ENCODE measurements around the gene GAB1. TPM values are rescaled to one million over a fixed set of nuclear protein-coding genes. Genes with fewer than 3 reads are reported as not detected.

The GAB1 gene
- total and polyA plus RNA-seq, 2 of the 13 experiments (the other 11 are each of a cell fraction or from before 2014, with no cell fraction given) = 8.7 to 14.7 TPM

GRCh38 chr4:143400082-143400481 is 63.4 kb downstream of the GAB1 start (continued):
- no peak for TF ChIP-seq PAXIP1 (CRISPR knock-in tag; conservative IDR thresholded peaks at IDR 0.05)
- no peak for TF ChIP-seq ZNF784 (CRISPR knock-in tag; IDR thresholded peaks at IDR 0.05; ENCODE audit: borderline replicate concordance)

- Histone ChIP-seq H3K27me3 (ENCODE audit: control insufficient read depth in 1 of 2, insufficient read depth in 2 of 2, low read length in 2 of 2) (no peaks in the 10 kb centered on the region), H3K79me2 (ENCODE audit: insufficient read depth, low read length) (no peaks in the 10 kb centered on the region), H4K20me1 (ENCODE audit: insufficient read depth, low read length) (no peaks in the 10 kb centered on the region), H3K27ac (ENCODE audit: extremely low read length, insufficient read depth, low read length) (no peak overlapping the region), H3K4me1 (ENCODE audit: insufficient read depth, low read length) (peaks cover 13% of the 10 kb centered on the region), H3K9me3 (ENCODE audit: low read length) (no peaks in the 10 kb centered on the region), H3K4me2 (ENCODE audit: low read depth, low read length) (no peak overlapping the region), H3K9ac (ENCODE audit: insufficient read depth, low read depth, low read length) (no peak overlapping the region), H3K36me3 (replicated peaks in 1 of 2; ENCODE audit: control insufficient read depth in 1 of 2, insufficient read depth in 2 of 2, low read length in 2 of 2) (no peaks in the 10 kb centered on the region), H3K4me3 (replicated peaks in 1 of 3; ENCODE audit: insufficient read depth in 1 of 3, low read depth in 2 of 3, low read length in 3 of 3) (no peak overlapping the region), H2AFZ (ENCODE audit: low read length) (no peak overlapping the region)
- BruUV-seq (replicated peaks) = no TSS peak
- DNase-seq (ENCODE audit: low spot score) (no peak), FAIRE-seq (no peak), ATAC-seq (no peak)
- ChIA-PET POLR2A (no interaction called here), CTCF (ENCODE audit: low intra/inter-chr PET ratio, low total read pairs) (no interaction called here)
- intact Hi-C loops (cut with micrococcal nuclease; ENCODE audit: unreplicated experiment) (no loop called here), in situ Hi-C loops (cut with HindIII; ENCODE audit: extremely low pct_ligation_motif_present, low pct_unique_long_range_greater_than_20kb) (no loop called here)
- 96% methylated on average over 4 of the region's 4 CpGs for WGBS (ENCODE audit: low lambda C conversion rate)
- no peak for TF ChIP-seq ZNF570 (CRISPR knock-in tag; IDR thresholded peaks at IDR 0.05; ENCODE audit: borderline replicate concordance)
- no peak for TF ChIP-seq ZNF17 (CRISPR knock-in tag; IDR thresholded peaks at IDR 0.05)
- TF ChIP-seq ZFP36 (IDR thresholded peaks at IDR 0.05; ENCODE audit: borderline replicate concordance, low read depth, low read length, partially characterized antibody) = no peak
- no peak for TF ChIP-seq RARG (CRISPR knock-in tag; IDR thresholded peaks at IDR 0.05; ENCODE audit: low read depth)
- TF ChIP-seq ZNF773 (CRISPR knock-in tag; IDR thresholded peaks at IDR 0.05; ENCODE audit: borderline replicate concordance) = no peak
- TF ChIP-seq ZNF3 (CRISPR knock-in tag; IDR thresholded peaks at IDR 0.05) = no peak
- TF ChIP-seq ZNF883 (CRISPR knock-in tag; IDR thresholded peaks at IDR 0.05; ENCODE audit: not compliant biosample characterization) = no peak
- no peak for TF ChIP-seq MLX (CRISPR knock-in tag; IDR thresholded peaks at IDR 0.05)
- no peak for TF ChIP-seq DBP (CRISPR knock-in tag; IDR thresholded peaks at IDR 0.05; ENCODE audit: not compliant biosample characterization)
- TF ChIP-seq ETS1 (CRISPR knock-in tag; IDR thresholded peaks at IDR 0.05) = no peak
- TF ChIP-seq ETV5 (CRISPR knock-in tag; IDR thresholded peaks at IDR 0.05; ENCODE audit: borderline replicate concordance) = no peak
- TF ChIP-seq ZNF577 (CRISPR knock-in tag; IDR thresholded peaks at IDR 0.05; ENCODE audit: borderline replicate concordance, low read depth) = no peak
- no peak for TF ChIP-seq KDM6A (CRISPR knock-in tag; IDR thresholded peaks at IDR 0.05; ENCODE audit: low read depth)
These were observed 66.3 kb downstream of the GAB1 start for GRCh38 chr4:143402776-143403552.
